Skeletal muscle satellite cell (primary cell): ENCODE results near the gene KRT34.
"Not testable (repeated sequence)": the region's sequence is repeated elsewhere in the genome, so short reads cannot be mapped to it uniquely, and the experiment has no call there.

ENCODE experiments used
- H3K27me3 ChIP-seq: 2 replicates; pipeline ENCODE4 v1.7.0; 2013; ENCODE audit warnings: low read length; ENCODE audit not compliant: control insufficient read depth, insufficient read depth
- H3K36me3 ChIP-seq: 2 replicates; pipeline ENCODE4 v1.7.0; 2013; ENCODE audit warnings: mild to moderate bottlenecking, control low read depth, low read length; ENCODE audit not compliant: insufficient read depth
- H3K4me1 ChIP-seq: 2 replicates; pipeline ENCODE4 v1.7.0; 2013; ENCODE audit warnings: low read length; ENCODE audit not compliant: control insufficient read depth, insufficient read depth
- H3K4me2 ChIP-seq: 2 replicates; pipeline ENCODE4 v1.7.0; 2013; ENCODE audit warnings: mild to moderate bottlenecking, low read length
- H3K4me3 ChIP-seq: 2 replicates; pipeline ENCODE4 v1.7.0; 2013; ENCODE audit warnings: low read length
- H3K9ac ChIP-seq: 2 replicates; pipeline ENCODE4 v1.7.0; 2013; ENCODE audit warnings: mild to moderate bottlenecking, low read depth, low read length, moderate library complexity
- H3K9me3 ChIP-seq: replicated peaks from 2 replicates; pipeline ENCODE4 v1.7.0; 2013; ENCODE audit warnings: mild to moderate bottlenecking, control low read depth, low read length

Gene KRT34

DNA sequence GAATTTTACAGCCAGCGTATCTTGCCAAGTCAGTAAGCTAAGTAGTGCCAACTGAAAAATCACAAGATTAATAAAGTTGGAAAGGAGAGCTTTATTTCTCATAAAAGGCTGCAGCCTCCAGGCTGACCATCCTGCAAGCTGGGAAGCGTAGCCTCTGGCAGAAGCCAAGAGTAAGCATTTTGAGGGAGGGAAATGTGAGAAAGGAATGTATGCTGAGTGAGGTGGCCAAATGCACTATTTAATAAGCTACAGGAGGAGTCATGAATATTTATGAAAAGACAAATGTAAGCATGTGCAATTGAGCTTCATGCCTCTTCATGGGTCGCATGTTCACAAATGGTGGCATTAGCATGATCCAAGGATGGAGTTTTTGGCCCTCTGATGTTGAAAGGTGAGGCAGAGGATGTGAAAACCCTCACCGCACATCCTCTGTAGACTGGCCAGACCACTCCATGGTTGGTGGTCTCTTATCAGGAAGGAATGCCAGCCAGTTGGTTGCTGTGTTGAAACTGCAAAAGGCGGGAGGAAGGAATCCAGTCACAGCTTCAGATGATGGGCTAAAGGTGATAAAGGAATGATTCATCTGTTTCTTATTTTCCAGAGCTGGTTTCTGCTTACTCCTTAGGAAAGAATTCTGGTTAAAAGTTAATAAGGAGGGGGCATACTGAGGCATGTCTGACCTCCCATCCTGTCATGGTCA, 21.7 kb downstream of the KRT34 start:
- no peaks in the 10 kb centered on the region for H3K4me1 ChIP-seq
- H3K9me3 ChIP-seq = no peaks in the 10 kb centered on the region
- H3K4me3 ChIP-seq = no peak overlapping the region
- no peak overlapping the region for H3K4me2 ChIP-seq
- H3K27me3 ChIP-seq = no peaks in the 10 kb centered on the region
- no peaks in the 10 kb centered on the region for H3K36me3 ChIP-seq
- no peak overlapping the region for H3K9ac ChIP-seq

DNA sequence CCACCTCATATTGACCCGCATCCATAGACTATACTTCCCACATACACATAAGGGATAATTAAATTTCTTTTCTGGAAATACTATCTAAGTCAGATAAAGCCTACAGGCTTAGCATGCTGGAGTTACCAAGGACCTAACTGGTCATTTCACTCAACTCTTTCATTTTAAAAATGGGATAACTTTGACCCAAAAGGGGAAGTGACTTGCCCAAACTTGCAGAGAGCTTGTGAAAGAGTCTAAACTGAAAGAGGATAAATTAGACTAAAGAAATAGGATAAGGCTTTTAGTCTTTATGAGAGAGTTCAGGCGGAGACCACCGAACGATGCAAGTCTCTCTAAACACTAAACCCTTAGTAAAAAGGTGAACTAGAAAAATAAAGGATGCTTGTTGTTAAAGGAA, 27.6 kb downstream of the KRT34 start:
- Histone ChIP-seq H3K9me3 (no peaks in the 10 kb centered on the region), H3K9ac (no peak overlapping the region), H3K4me2 (no peak overlapping the region), H3K36me3 (no peaks in the 10 kb centered on the region), H3K4me3 (no peak overlapping the region), H3K27me3 (peaks cover 10% of the 10 kb centered on the region), H3K4me1 (no peaks in the 10 kb centered on the region)

- H3K9ac ChIP-seq = no peak overlapping the region
- no peaks in the 10 kb centered on the region for H3K9me3 ChIP-seq
- H3K36me3 ChIP-seq = no peaks in the 10 kb centered on the region
- no peak overlapping the region for H3K4me2 ChIP-seq
- H3K4me3 ChIP-seq = no peak overlapping the region
- H3K27me3 ChIP-seq = peaks cover 10% of the 10 kb centered on the region
- no peaks in the 10 kb centered on the region for H3K4me1 ChIP-seq
Observed at GRCh38 chr17:41352597-41353366, 29.3 kb downstream of the KRT34 start.

- no peaks in the 10 kb centered on the region for H3K4me1 ChIP-seq
- no peaks in the 10 kb centered on the region for H3K9me3 ChIP-seq
- no peak overlapping the region for H3K4me2 ChIP-seq
- H3K9ac ChIP-seq = no peak overlapping the region
- H3K36me3 ChIP-seq = no peaks in the 10 kb centered on the region
- H3K27me3 ChIP-seq = peaks cover 10% of the 10 kb centered on the region
- H3K4me3 ChIP-seq = no peak overlapping the region
Observed at GRCh38 chr17:41351177-41351576, 30.9 kb downstream of the KRT34 start.

DNA sequence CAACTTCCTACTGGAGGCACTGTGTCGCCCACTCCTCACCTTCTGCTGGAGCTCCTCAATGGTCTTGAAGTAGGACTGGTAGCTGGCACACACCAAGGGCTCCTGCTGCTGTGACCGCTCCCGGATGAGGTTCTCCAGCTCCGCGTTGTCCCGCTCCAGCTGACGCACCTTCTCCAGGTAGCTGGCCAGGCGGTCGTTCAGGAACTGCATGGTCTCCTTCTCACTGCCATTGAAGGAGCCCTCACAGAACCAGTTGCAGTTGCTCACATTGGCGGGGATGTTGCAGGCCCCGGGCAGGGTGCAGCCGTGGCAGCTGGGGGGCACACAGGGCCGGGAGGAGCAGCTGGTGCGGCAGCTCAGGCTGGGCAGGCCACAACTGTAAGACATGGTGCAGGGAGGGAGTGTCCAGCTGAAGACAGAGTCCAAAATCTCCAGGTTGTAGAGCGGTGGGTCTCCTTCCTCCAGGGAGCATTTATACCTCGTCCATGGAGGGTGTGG, 31.7 kb downstream of the KRT34 start, which contains the start of gene KRT33A:
Gene KRT33A, minus strand, starts transcription at position 448 of the 498 bp plus-strand sequence. Its CDS starts 61 bp downstream, at position 387.
- not testable (repeated sequence) for H3K4me2 ChIP-seq, H3K9ac ChIP-seq, H3K4me3 ChIP-seq, H3K36me3 ChIP-seq, H3K9me3 ChIP-seq, H3K4me1 ChIP-seq
- H3K27me3 ChIP-seq = peaks cover 13% of the 10 kb centered on the region

GRCh38 chr17:41347869-41348760, 34.0 kb downstream of the KRT34 start:
- H3K4me3 ChIP-seq = no peak overlapping the region
- H3K4me1 ChIP-seq = no peaks in the 10 kb centered on the region
- H3K4me2 ChIP-seq = no peak overlapping the region
- H3K9me3 ChIP-seq = no peaks in the 10 kb centered on the region
- H3K36me3 ChIP-seq = no peaks in the 10 kb centered on the region
- H3K9ac ChIP-seq = no peak overlapping the region
- peaks cover 16% of the 10 kb centered on the region for H3K27me3 ChIP-seq

DNA sequence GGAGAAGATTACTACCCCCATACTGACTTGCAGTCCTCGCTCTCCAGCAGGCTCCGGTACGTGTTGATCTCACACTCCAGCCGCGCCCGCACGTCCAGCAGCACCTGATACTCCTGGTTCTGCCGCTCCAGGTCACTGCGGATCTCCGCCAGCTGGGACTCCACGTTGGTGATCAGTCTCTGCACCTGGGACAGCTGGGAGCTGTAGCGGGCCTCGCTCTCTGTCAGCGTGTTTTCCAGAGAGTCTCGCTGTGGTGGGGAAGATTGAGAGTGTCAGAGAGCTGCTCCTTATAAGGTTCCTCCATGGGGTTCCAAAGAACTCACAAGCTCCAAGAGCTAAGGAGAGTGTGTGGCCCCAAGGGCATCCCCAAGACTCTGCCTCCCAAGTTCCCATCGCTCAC, 35.7 kb downstream of the KRT34 start:
- not testable (repeated sequence) for H3K9ac ChIP-seq, H3K4me3 ChIP-seq, H3K36me3 ChIP-seq, H3K9me3 ChIP-seq, H3K4me1 ChIP-seq, H3K27me3 ChIP-seq, H3K4me2 ChIP-seq

DNA sequence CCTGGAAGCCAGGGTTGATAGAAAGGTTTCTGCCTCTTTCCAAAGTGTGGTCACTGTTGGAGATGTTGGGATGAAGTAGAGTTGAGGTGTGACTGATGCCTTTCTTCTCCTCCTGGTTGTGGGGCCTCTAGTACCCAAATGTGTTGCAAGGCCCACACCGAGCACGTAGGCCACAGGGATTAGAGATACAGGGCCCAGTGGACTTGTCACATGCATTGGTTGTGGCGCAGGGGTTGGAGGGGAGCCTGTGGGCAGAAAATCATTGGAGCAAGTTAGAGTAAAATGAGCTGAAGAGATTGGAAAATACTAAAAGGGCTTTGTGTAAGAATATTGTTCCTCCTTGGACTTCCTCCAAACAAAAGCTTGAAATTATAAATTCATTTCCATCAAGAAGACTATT, 36.1 kb downstream of the KRT34 start:
- H3K9ac ChIP-seq = no peak overlapping the region
- H3K4me3 ChIP-seq = no peak overlapping the region
- no peaks in the 10 kb centered on the region for H3K4me1 ChIP-seq
- peaks cover 7% of the 10 kb centered on the region for H3K27me3 ChIP-seq
- no peak overlapping the region for H3K4me2 ChIP-seq
- no peaks in the 10 kb centered on the region for H3K9me3 ChIP-seq
- H3K36me3 ChIP-seq = no peaks in the 10 kb centered on the region

GRCh38 chr17:41343029-41343428, 39.1 kb downstream of the KRT34 start:
- Histone ChIP-seq H3K36me3 (no peaks in the 10 kb centered on the region), H3K27me3 (peaks cover 7% of the 10 kb centered on the region), H3K4me2 (no peak overlapping the region), H3K9me3 (no peaks in the 10 kb centered on the region), H3K4me3 (no peak overlapping the region), H3K4me1 (no peaks in the 10 kb centered on the region), H3K9ac (no peak overlapping the region)

DNA sequence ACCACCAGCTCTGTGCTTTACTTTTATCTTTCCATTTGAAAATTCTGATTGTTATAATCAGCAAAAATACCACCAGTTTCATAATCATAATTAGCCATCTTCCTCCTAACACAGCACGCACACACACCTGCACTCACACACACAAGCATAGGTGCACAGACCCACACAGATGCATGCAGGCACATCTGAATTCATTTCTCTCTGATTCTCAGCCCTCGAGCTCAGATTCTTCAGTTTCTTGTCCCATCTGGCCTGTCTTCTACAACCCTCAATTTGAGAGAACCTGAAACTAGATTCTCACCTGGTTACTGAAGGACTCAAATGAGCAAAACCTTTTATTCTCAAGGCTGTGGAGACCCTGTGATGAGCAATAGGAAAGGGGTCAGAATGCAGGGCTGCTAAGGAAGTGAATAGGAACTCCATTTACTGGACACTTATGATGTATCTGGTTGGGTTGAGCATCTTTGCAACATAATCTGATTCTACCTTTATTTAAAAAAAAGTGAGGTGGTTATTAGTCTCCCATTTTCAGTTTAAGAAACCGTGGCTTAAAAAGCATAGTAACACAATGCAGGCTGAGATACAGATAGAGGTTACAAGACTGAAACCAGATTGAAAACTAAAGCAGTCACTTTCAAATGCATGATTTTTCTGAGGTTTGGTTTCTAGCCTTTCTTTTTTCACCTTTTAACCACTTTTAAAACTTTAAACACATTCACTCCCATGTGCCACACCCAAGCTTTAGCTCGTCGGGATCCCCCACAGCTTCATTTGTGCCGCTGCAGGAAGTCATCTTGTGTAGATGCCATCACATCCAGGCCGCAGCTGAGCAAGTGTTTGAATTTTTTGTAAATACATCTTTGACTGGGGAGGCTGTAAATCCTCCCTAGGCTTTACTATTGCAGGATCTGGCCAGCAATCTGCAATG, 40.9 kb downstream of the KRT34 start:
- no peak overlapping the region for H3K4me2 ChIP-seq
- peaks cover 7% of the 10 kb centered on the region for H3K27me3 ChIP-seq
- H3K4me3 ChIP-seq = no peak overlapping the region
- no peaks in the 10 kb centered on the region for H3K36me3 ChIP-seq
- no peaks in the 10 kb centered on the region for H3K9me3 ChIP-seq
- H3K4me1 ChIP-seq = no peaks in the 10 kb centered on the region
- H3K9ac ChIP-seq = no peak overlapping the region
